Measurements from ENCODE around the gene RASSF10. TPM values are rescaled to one million over a fixed set of nuclear protein-coding genes. Genes with fewer than 3 reads are reported as not detected.

Gene RASSF10
- polyA plus RNA-seq, 4 donors = 1.4 to 3.2 TPM; not detected in 2

GRCh38 chr11:12986194-12986898, 22.8 kb upstream of the RASSF10 start:
- H3K27ac ChIP-seq (ENCODE audit: low read depth in 1 of 3, low read length in 2 of 3) = no peak overlapping the region
- peaks cover 0 to 11% (median 0%) of the 10 kb centered on the region in 3 donors for H3K4me1 ChIP-seq (ENCODE audit: control insufficient read depth in 3 of 3, insufficient read depth in 2 of 3, low read depth in 1 of 3, low read length in 2 of 3)
- peak in 1 of 2 donors; percentile 53 for DNase-seq
- FAIRE-seq = no peak
- H3K36me3 ChIP-seq (ENCODE audit: control insufficient read depth in 3 of 3, insufficient read depth in 2 of 3, low read depth in 1 of 3, low read length in 3 of 3) = no peaks in the 10 kb centered on the region
- H3K4me3 ChIP-seq (ENCODE audit: low read depth in 1 of 3, low read length in 3 of 3) = peak overlapping the region in 1 of 3 donors; percentile 16
- peaks cover 0 to 2% (median 0%) of the 10 kb centered on the region in 3 donors for H3K27me3 ChIP-seq (ENCODE audit: control insufficient read depth in 3 of 3, insufficient read depth in 3 of 3, low read length in 3 of 3)
- WGBS, 3 donors = 22 to 61% (median 41%) methylated on average over 8 of the region's 8 CpGs
- H3K9me3 ChIP-seq (ENCODE audit: control insufficient read depth in 2 of 2, insufficient read depth in 1 of 2, low read depth in 1 of 2, low read length in 1 of 2) = no peaks in the 10 kb centered on the region

- H3K4me3 ChIP-seq (ENCODE audit: low read depth in 1 of 3, low read length in 3 of 3) = no peak overlapping the region
- no peak for FAIRE-seq
- no peak for DNase-seq
- no peaks in the 10 kb centered on the region for H3K4me1 ChIP-seq (ENCODE audit: control insufficient read depth in 3 of 3, insufficient read depth in 2 of 3, low read depth in 1 of 3, low read length in 2 of 3)
- no peaks in the 10 kb centered on the region for H3K9me3 ChIP-seq (ENCODE audit: control insufficient read depth in 2 of 2, insufficient read depth in 1 of 2, low read depth in 1 of 2, low read length in 1 of 2)
- WGBS, 3 donors = 79 to 81% (median 80%) methylated on average over 13 of the region's 13 CpGs
- H3K27me3 ChIP-seq (ENCODE audit: control insufficient read depth in 3 of 3, insufficient read depth in 3 of 3, low read length in 3 of 3) = no peaks in the 10 kb centered on the region
- no peak overlapping the region for H3K27ac ChIP-seq (ENCODE audit: low read depth in 1 of 3, low read length in 2 of 3)
- no peaks in the 10 kb centered on the region for H3K36me3 ChIP-seq (ENCODE audit: control insufficient read depth in 3 of 3, insufficient read depth in 2 of 3, low read depth in 1 of 3, low read length in 3 of 3)
Observed at GRCh38 chr11:12989428-12990161, 19.5 kb upstream of the RASSF10 start.

GRCh38 chr11:12990162-12990480, 19.0 kb upstream of the RASSF10 start:
- no peak overlapping the region for H3K27ac ChIP-seq (ENCODE audit: low read depth in 1 of 3, low read length in 2 of 3)
- no peak for FAIRE-seq
- no peaks in the 10 kb centered on the region for H3K27me3 ChIP-seq (ENCODE audit: control insufficient read depth in 3 of 3, insufficient read depth in 3 of 3, low read length in 3 of 3)
- no peaks in the 10 kb centered on the region for H3K4me1 ChIP-seq (ENCODE audit: control insufficient read depth in 3 of 3, insufficient read depth in 2 of 3, low read depth in 1 of 3, low read length in 2 of 3)
- H3K36me3 ChIP-seq (ENCODE audit: control insufficient read depth in 3 of 3, insufficient read depth in 2 of 3, low read depth in 1 of 3, low read length in 3 of 3) = no peaks in the 10 kb centered on the region
- no peak for DNase-seq
- 57 to 65% (median 57%) methylated on average over 1 of the region's 1 CpG for WGBS, 3 donors
- no peak overlapping the region for H3K4me3 ChIP-seq (ENCODE audit: low read depth in 1 of 3, low read length in 3 of 3)
- no peaks in the 10 kb centered on the region for H3K9me3 ChIP-seq (ENCODE audit: control insufficient read depth in 2 of 2, insufficient read depth in 1 of 2, low read depth in 1 of 2, low read length in 1 of 2)

- no peak overlapping the region for H3K4me3 ChIP-seq (ENCODE audit: low read depth in 1 of 3, low read length in 3 of 3)
- FAIRE-seq = no peak
- WGBS, 3 donors = 76 to 83% (median 81%) methylated on average over 1 of the region's 1 CpG
- no peak overlapping the region for H3K27ac ChIP-seq (ENCODE audit: low read depth in 1 of 3, low read length in 2 of 3)
- no peaks in the 10 kb centered on the region for H3K9me3 ChIP-seq (ENCODE audit: control insufficient read depth in 2 of 2, insufficient read depth in 1 of 2, low read depth in 1 of 2, low read length in 1 of 2)
- no peak for DNase-seq
- H3K27me3 ChIP-seq (ENCODE audit: control insufficient read depth in 3 of 3, insufficient read depth in 3 of 3, low read length in 3 of 3) = no peaks in the 10 kb centered on the region
- H3K36me3 ChIP-seq (ENCODE audit: control insufficient read depth in 3 of 3, insufficient read depth in 2 of 3, low read depth in 1 of 3, low read length in 3 of 3) = no peaks in the 10 kb centered on the region
- no peaks in the 10 kb centered on the region for H3K4me1 ChIP-seq (ENCODE audit: control insufficient read depth in 3 of 3, insufficient read depth in 2 of 3, low read depth in 1 of 3, low read length in 2 of 3)
Observed at GRCh38 chr11:12991426-12991825, 17.7 kb upstream of the RASSF10 start.

- Histone ChIP-seq H3K9me3 (ENCODE audit: control insufficient read depth in 2 of 2, insufficient read depth in 1 of 2, low read depth in 1 of 2, low read length in 1 of 2) (no peaks in the 10 kb centered on the region), H3K27me3 (ENCODE audit: control insufficient read depth in 3 of 3, insufficient read depth in 3 of 3, low read length in 3 of 3) (no peaks in the 10 kb centered on the region), H3K36me3 (ENCODE audit: control insufficient read depth in 3 of 3, insufficient read depth in 2 of 3, low read depth in 1 of 3, low read length in 3 of 3) (no peaks in the 10 kb centered on the region), H3K27ac (ENCODE audit: low read depth in 1 of 3, low read length in 2 of 3) (no peak overlapping the region), H3K4me1 (ENCODE audit: control insufficient read depth in 3 of 3, insufficient read depth in 2 of 3, low read depth in 1 of 3, low read length in 2 of 3) (peaks cover 0 to 2% (median 0%) of the 10 kb centered on the region in 3 donors), H3K4me3 (ENCODE audit: low read depth in 1 of 3, low read length in 3 of 3) (no peak overlapping the region)
- FAIRE-seq (no peak), DNase-seq (no peak)
- 76 to 91% (median 84%) methylated on average over 1 of the region's 1 CpG for WGBS, 3 donors
Observed at GRCh38 chr11:12993626-12994025, 15.5 kb upstream of the RASSF10 start.

- DNase-seq = no peak
- Histone ChIP-seq H3K27me3 (ENCODE audit: control insufficient read depth in 3 of 3, insufficient read depth in 3 of 3, low read length in 3 of 3) (no peaks in the 10 kb centered on the region), H3K9me3 (ENCODE audit: control insufficient read depth in 2 of 2, insufficient read depth in 1 of 2, low read depth in 1 of 2, low read length in 1 of 2) (no peaks in the 10 kb centered on the region), H3K4me3 (ENCODE audit: low read depth in 1 of 3, low read length in 3 of 3) (no peak overlapping the region), H3K4me1 (ENCODE audit: control insufficient read depth in 3 of 3, insufficient read depth in 2 of 3, low read depth in 1 of 3, low read length in 2 of 3) (peaks cover 0 to 2% (median 0%) of the 10 kb centered on the region in 3 donors), H3K36me3 (ENCODE audit: control insufficient read depth in 3 of 3, insufficient read depth in 2 of 3, low read depth in 1 of 3, low read length in 3 of 3) (no peaks in the 10 kb centered on the region), H3K27ac (ENCODE audit: low read depth in 1 of 3, low read length in 2 of 3) (no peak overlapping the region)
- FAIRE-seq = no peak
- 72 to 88% (median 80%) methylated on average over 2 of the region's 2 CpGs for WGBS, 3 donors
Observed at GRCh38 chr11:12994476-12994875, 14.6 kb upstream of the RASSF10 start.

GRCh38 chr11:12995188-12995587, 13.9 kb upstream of the RASSF10 start:
- no peak overlapping the region for H3K27ac ChIP-seq (ENCODE audit: low read depth in 1 of 3, low read length in 2 of 3)
- H3K4me3 ChIP-seq (ENCODE audit: low read depth in 1 of 3, low read length in 3 of 3) = no peak overlapping the region
- FAIRE-seq (no peak), DNase-seq (no peak)
- H3K9me3 ChIP-seq (ENCODE audit: control insufficient read depth in 2 of 2, insufficient read depth in 1 of 2, low read depth in 1 of 2, low read length in 1 of 2) = no peaks in the 10 kb centered on the region
- peaks cover 0 to 2% (median 0%) of the 10 kb centered on the region in 3 donors for H3K4me1 ChIP-seq (ENCODE audit: control insufficient read depth in 3 of 3, insufficient read depth in 2 of 3, low read depth in 1 of 3, low read length in 2 of 3)
- H3K27me3 ChIP-seq (ENCODE audit: control insufficient read depth in 3 of 3, insufficient read depth in 3 of 3, low read length in 3 of 3) = no peaks in the 10 kb centered on the region
- no peaks in the 10 kb centered on the region for H3K36me3 ChIP-seq (ENCODE audit: control insufficient read depth in 3 of 3, insufficient read depth in 2 of 3, low read depth in 1 of 3, low read length in 3 of 3)

- no peak overlapping the region for H3K27ac ChIP-seq (ENCODE audit: low read depth in 1 of 3, low read length in 2 of 3)
- peaks cover 0 to 2% (median 0%) of the 10 kb centered on the region in 3 donors for H3K4me1 ChIP-seq (ENCODE audit: control insufficient read depth in 3 of 3, insufficient read depth in 2 of 3, low read depth in 1 of 3, low read length in 2 of 3)
- no peaks in the 10 kb centered on the region for H3K36me3 ChIP-seq (ENCODE audit: control insufficient read depth in 3 of 3, insufficient read depth in 2 of 3, low read depth in 1 of 3, low read length in 3 of 3)
- H3K27me3 ChIP-seq (ENCODE audit: control insufficient read depth in 3 of 3, insufficient read depth in 3 of 3, low read length in 3 of 3) = no peaks in the 10 kb centered on the region
- FAIRE-seq = no peak
- no peak overlapping the region for H3K4me3 ChIP-seq (ENCODE audit: low read depth in 1 of 3, low read length in 3 of 3)
- no peak for DNase-seq
- H3K9me3 ChIP-seq (ENCODE audit: control insufficient read depth in 2 of 2, insufficient read depth in 1 of 2, low read depth in 1 of 2, low read length in 1 of 2) = no peaks in the 10 kb centered on the region
Observed at GRCh38 chr11:12995823-12996222, 13.3 kb upstream of the RASSF10 start.

Measured in small intestine (tissue), 7 donors.